ENCODE results near the gene RBP5. TPM values are rescaled to one million over a fixed set of nuclear protein-coding genes. Genes with fewer than 3 reads are reported as not detected.

Gene RBP5
- total RNA-seq, 2 donors from 2014 or later, result 0.97 to 2.1 TPM

GRCh38 chr12:7150356-7150755, 21.7 kb upstream of the RBP5 start:
- ATAC-seq (peak in 1 of 2 donors; percentile 19), DNase-seq (no peak)
- intact Hi-C loops (cut with DNase I), result no loop called here

GRCh38 chr12:7146906-7147305, 18.2 kb upstream of the RBP5 start:
- ATAC-seq (no peak), DNase-seq (no peak)
- intact Hi-C loops (cut with DNase I), result no loop called here

DNA sequence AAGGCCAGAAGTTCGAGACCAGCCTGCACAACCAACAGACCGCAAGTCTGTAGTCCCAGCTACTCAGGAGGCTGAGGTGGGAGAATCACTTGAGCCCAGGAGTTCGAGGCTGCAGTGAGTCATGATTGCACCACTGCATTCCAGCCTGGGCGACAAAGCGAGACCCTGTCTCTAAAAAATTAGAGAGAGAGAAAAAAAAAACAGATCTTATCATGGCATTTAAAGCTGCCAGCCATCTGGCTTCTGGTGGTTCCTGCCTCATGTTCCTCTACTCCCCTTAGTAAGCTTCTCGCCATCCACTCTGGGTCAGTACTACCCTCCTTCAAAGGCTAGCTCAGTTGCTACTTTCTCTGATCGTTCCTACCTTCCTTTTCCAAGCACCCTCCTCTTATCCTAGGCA, 17.5 kb upstream of the RBP5 start:
- no peak for DNase-seq
- intact Hi-C loops (cut with DNase I), result no loop called here

DNA sequence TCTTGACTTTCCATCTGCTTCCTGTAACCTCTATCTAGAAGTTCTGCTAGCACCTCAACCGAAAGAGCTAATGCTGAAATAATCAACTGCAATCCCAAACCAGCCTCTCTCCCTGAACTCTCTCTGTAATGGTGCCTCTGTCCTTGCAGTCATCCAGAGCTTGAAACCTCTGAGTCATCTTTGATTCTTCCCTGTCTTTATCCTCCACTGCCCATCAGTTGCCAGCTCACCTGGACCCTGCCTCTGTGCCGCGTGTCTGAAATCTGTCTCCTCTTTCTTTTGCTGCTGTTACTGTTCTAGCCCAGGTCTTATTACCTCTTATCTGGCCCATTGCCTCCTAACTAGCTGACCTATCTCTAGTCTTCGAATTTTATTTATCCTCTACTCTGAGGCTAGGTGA, 17.0 kb upstream of the RBP5 start:
- DNase-seq, result no peak
- intact Hi-C loops (cut with DNase I), result no loop called here
- no peak for ATAC-seq

More for the DNA sequence above, 17.5 kb upstream of the RBP5 start:
- no peak for ATAC-seq

GRCh38 chr12:7144414-7145120, 15.9 kb upstream of the RBP5 start:
- no peak for DNase-seq
- ATAC-seq, result peak; percentile 33 to 45
- intact Hi-C loops (cut with DNase I), result no loop called here

DNA sequence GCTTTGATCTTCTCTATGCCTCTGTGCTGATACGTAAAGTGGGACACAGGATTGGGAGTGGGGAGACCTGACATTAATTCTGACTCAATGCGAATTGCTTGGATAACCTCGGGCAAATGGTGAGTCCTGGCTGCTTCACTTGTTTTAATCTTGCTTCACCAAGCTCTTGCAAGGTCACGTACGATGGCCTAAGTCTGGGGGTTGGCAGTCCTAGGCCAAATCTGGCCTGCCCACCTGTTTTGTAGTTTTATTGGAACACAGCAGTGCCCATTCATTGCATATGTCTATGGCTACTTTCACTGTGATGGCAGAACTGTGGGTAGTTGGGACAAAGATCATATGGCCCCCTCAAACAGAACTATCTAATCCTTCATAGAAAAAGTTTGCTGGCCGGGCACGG, 14.9 kb upstream of the RBP5 start:
- DNase-seq, result no peak
- intact Hi-C loops (cut with DNase I), result no loop called here
- ATAC-seq, result no peak

DNA sequence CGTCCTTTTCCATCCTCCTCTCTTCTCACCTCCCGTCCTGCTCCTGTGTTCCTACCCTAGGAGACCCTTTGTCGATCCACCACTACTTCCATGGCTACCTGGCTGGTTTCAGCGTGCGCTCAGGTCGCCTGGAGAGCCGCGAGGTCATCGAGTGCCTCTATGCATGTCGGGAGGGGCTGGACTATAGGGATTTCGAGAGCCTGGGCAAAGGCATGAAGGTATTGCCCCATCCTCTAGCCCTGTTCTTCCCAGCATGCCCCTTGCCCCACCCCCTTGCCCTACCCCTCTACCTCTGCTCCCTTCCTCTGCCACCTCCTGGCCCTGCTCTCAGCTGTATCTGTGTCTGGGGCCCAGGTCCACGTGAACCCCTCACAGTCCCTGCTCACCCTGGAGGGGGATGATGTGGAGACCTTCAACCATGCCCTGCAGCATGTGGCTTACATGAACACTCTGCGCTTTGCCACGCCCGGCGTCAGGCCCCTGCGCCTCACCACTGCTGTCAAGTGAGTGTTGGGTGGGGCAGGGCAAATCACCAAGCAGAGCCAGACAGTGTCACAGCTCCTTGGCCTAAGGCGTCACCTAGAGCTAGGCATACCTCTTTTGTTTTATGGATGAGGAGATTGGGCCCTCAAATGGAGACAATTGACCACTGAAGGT, 14.2 kb upstream of the RBP5 start:
- intact Hi-C loops (cut with DNase I), result no loop called here

GRCh38 chr12:7142056-7142644, 13.5 kb upstream of the RBP5 start:
- DNase-seq (no peak), ATAC-seq (peak; percentile 49 to 60)
- intact Hi-C loops (cut with DNase I), result no loop called here

More for the DNA sequence above, 14.2 kb upstream of the RBP5 start:
- DNase-seq, result no peak
- ATAC-seq, result no peak

- ATAC-seq (no peak), DNase-seq (no peak)
- intact Hi-C loops (cut with DNase I), result no loop called here
These were observed 12.8 kb upstream of the RBP5 start for GRCh38 chr12:7141351-7142005.

- intact Hi-C loops (cut with DNase I), result no loop called here
- no peak for ATAC-seq
- no peak for DNase-seq
These were observed 10.5 kb upstream of the RBP5 start for GRCh38 chr12:7139200-7139599.

DNA sequence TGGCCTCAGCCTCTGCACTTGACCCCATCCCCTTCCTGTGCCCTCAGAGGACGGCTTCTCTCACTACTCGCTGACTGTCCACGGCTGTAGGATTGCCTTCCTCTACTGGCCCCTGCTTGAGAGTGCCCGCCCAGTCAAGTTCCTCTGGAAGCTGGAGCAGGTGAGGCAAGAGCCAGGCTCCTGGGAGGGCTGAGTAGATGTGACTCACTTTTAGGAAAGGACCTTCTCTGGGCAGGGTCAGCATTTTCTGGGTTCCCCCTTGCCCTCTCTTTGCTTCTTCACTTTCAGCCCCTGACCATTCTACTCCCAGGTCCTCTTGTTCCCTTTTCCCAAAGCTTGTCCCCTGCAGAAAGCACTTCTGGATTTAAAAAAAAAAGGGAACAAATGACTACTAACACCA, 9.2 kb upstream of the RBP5 start:
- ATAC-seq (no peak), DNase-seq (no peak)
- intact Hi-C loops (cut with DNase I), result no loop called here

DNA sequence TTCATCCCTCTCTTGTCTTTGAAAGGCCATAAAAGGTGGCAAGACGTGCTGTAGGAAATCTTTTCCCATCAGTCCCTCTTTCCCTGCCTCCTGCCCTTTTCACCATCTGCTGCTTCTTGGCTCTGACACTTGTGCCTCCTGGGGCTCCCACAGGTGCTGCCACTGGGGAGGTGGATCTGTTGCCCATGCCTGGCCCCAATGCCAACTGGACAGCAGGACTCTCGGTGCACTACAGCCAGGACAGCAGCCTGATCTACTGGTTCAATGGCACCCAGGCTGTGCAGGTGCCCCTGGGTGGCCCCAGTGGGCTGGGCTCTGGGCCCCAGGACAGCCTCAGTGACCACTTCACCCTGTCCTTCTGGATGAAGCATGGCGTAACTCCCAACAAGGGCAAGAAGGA, 8.0 kb upstream of the RBP5 start:
- ATAC-seq (no peak), DNase-seq (no peak)
- intact Hi-C loops (cut with DNase I), result no loop called here

GRCh38 chr12:7136071-7136470, 7.4 kb upstream of the RBP5 start:
- ATAC-seq (no peak), DNase-seq (no peak)
- intact Hi-C loops (cut with DNase I), result no loop called here

DNA sequence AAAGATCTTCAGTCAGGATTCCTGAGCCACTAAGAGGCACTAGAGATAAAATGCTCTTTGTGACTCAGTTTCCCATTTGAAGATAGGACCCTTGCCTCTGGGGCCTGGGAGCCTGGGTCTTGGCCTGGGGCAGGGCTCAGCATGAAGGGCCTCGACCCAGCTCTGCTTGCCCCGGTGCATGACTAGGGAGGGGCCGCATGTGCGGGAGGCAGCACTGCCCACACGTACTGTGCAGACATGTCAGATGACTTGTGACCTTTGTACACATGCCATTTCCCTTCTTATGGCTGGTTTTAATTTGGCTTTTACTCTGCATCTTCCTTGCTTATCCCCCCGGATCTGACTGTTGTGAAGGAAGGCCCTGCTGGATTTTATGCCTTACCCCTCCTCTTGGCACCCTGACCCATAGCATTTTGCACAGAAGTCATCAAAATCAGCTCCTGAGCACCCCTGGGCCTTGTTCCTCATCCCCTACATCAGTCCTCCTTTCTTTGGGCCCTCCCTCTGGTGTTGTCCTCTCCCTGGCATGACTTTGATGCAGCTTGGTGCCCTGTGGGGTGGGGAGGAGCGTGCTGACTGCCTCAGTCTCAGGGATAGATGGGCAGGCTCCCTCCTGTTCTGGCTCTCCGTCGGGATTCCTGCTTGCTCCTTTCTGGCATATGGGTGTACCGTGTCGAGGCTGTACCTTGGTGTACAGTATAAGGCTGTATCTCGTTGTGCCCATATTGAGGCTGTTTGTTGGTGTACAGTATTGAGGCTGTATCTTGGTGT, 5.9 kb upstream of the RBP5 start:
- ATAC-seq (no peak), DNase-seq (no peak)
- intact Hi-C loops (cut with DNase I), result no loop called here

GRCh38 chr12:7131502-7131866, 2.8 kb upstream of the RBP5 start:
- intact Hi-C loops (cut with DNase I), result no loop called here

DNA sequence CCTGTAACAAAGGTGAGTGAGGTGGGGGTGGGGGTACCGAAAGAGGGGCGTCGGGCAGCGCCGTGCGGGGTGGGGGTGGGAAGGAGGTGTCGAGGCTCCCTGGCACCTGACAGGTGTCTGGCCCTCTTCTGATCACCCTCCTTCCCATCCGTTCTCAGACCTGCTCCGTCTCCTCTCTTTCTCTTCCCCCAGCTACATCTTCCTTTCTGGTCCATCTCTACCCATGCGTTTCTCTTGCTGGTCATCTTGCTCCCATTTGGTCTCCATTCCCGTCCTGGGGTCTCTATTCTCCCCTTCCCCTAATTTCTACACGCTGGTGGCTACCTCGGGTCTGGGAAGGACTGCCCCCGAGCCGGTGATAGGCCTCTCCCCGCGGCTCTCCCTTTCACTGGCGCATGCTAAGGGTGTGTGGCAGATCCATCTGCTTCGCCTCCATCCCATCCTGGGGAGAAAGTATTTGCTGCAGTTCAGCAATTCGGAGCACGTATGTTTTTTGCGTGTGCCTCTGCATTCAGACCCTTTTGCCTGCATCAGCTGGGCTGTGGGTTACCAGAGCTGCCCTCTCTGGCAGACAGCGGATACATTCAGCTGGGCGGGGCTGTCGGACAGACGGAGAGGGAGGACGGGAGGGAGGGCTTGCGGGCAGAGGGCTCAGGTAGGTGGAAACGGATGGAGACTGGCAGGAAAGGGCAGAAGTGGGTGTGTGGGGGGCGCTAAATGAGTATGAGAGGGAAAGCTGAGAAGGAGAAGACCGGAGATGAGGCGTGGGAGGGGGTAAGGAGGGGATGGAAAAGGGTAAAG, 2.2 kb upstream of the RBP5 start:
- peak; percentile 67 for DNase-seq
- ATAC-seq, result peak; percentile 44 to 74
- intact Hi-C loops (cut with DNase I), result no loop called here

More at GRCh38 chr12:7131502-7131866, 2.8 kb upstream of the RBP5 start:
- ATAC-seq (no peak), DNase-seq (no peak)

DNA sequence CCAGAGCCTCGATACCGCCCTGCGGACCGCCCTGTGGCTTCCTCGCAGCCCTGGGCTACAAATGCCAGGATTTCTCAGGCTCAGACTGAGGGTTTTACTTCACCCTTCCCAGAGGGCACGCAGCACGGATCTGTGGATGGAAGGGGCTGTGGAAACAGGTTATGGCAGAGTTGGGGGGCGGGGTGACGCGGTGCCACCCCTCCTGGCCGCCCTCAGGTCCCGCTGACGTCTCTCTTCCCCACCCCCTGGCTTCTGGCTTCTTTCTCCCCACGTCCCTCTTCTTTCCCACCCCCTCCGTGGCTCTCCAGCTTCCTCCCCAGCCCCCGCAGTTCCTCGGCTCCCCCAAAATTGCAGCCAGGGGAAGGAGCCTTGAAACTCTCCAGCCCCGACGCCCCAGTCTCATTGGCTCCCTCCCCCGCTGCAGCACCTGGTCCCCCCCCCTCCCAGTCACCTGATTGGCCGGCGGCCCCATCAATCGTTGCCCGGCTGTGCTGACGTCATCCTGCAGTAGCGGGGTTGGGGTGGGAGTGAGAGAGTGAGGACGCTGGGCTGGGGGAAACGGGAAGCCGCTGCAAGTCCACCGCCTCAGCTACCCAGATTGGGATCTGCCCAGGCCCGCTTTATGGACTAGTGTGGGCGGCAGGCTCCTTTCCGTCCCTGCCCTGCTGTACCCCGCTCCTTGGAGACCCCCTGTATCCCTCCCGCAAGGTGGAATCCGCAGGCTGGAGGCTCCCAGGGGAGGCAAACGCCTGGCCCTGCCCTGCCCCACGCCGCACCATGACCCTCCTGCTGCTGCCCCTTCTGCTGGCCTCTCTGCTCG, 1.4 kb upstream of the RBP5 start, which contains the start of gene CLSTN3:
TSS of gene CLSTN3 (plus strand) at position 500 of the 820 bp plus-strand sequence. CDS start at position 778, 278 bp downstream.
- peak; percentile 86 to 92 for ATAC-seq
- intact Hi-C loops (cut with DNase I), result no loop called here
- peak; percentile 88 for DNase-seq

All from left cardiac atrium (tissue), 4 donors.